Stimulated activated CD4-positive, alpha-beta T cell treated with anti-CD3 and anti-CD28 coated beads, Interleukin-1b, Interleukin-23, amount 100 ng/mL, for 1 hour (primary cell): ENCODE measurements around the gene SAMD10.
"Not testable (repeated sequence)": the region's sequence is repeated elsewhere in the genome, so short reads cannot be mapped to it uniquely, and the experiment has no call there.

Experiments
- DNase-seq, 2 donors: peaks; one replicate each; pipeline ENCODE4 v3.0.0-alpha.2; 2020; ENCODE audit warnings: low read depth in 2 of 2

Gene SAMD10

GRCh38 chr20:63968928-63969760 is 10.3 kb downstream of the SAMD10 start:
- DNase-seq, result no peak

GRCh38 chr20:63968136-63968927 is 11.1 kb downstream of the SAMD10 start:
- no peak for DNase-seq

GRCh38 chr20:63967330-63968135 is 11.9 kb downstream of the SAMD10 start:
- no peak for DNase-seq

GRCh38 chr20:63966944-63967322 is 12.5 kb downstream of the SAMD10 start:
- no peak for DNase-seq

- no peak for DNase-seq
These were observed 13.1 kb downstream of the SAMD10 start for GRCh38 chr20:63966172-63966943.

GRCh38 chr20:63964412-63964811 is 15.0 kb downstream of the SAMD10 start:
- DNase-seq, result no peak

GRCh38 chr20:63963784-63964301 is 15.6 kb downstream of the SAMD10 start:
- DNase-seq, result no peak

GRCh38 chr20:63963348-63963741 is 16.1 kb downstream of the SAMD10 start:
- DNase-seq, result no peak

GRCh38 chr20:63962426-63963347 is 16.8 kb downstream of the SAMD10 start:
- no peak for DNase-seq

GRCh38 chr20:63961664-63962425 is 17.6 kb downstream of the SAMD10 start:
- DNase-seq, result no peak

GRCh38 chr20:63960654-63961621 is 18.5 kb downstream of the SAMD10 start:
- not testable (repeated sequence) for DNase-seq

GRCh38 chr20:63959699-63960075 is 19.8 kb downstream of the SAMD10 start:
- no peak for DNase-seq

GRCh38 chr20:63958964-63959698 is 20.3 kb downstream of the SAMD10 start:
- DNase-seq, result no peak

- no peak for DNase-seq
These were observed 21.0 kb downstream of the SAMD10 start for GRCh38 chr20:63958471-63958870.

- DNase-seq, result no peak
These were observed 21.6 kb downstream of the SAMD10 start for GRCh38 chr20:63957690-63958441.

- no peak for DNase-seq
These were observed 22.3 kb downstream of the SAMD10 start for GRCh38 chr20:63957004-63957689.
